Measurements from ENCODE around the gene SETD9. TPM values are rescaled to one million over a fixed set of nuclear protein-coding genes. Genes with fewer than 3 reads are reported as not detected.

SETD9 gene
- total RNA-seq, 1 donor from 2014 or later: 15.9 TPM

GRCh38 chr5:56918054-56918453 is 8.7 kb downstream of the SETD9 start:
- intact Hi-C loops (cut with DNase I): no loop called here
- DNase-seq (ENCODE audit: missing footprints): no peak
- ATAC-seq: peak; percentile 47

- no peak for DNase-seq (ENCODE audit: missing footprints)
- ATAC-seq: no peak
- intact Hi-C loops (cut with DNase I): no loop called here
Observed at GRCh38 chr5:56919942-56920662, 10.7 kb downstream of the SETD9 start.

GRCh38 chr5:56922922-56923321 is 13.5 kb downstream of the SETD9 start:
- DNase-seq (ENCODE audit: missing footprints) (no peak), ATAC-seq (no peak)
- intact Hi-C loops (cut with DNase I): no loop called here

- DNase-seq (ENCODE audit: missing footprints) (no peak), ATAC-seq (peak; percentile 80)
- intact Hi-C loops (cut with DNase I): no loop called here
Observed at GRCh38 chr5:56934325-56934724, 24.9 kb downstream of the SETD9 start.

- intact Hi-C loops (cut with DNase I): no loop called here
- no peak for ATAC-seq
- no peak for DNase-seq (ENCODE audit: missing footprints)
Observed at GRCh38 chr5:56938858-56939257, 29.5 kb downstream of the SETD9 start.

GRCh38 chr5:56941981-56942380 is 32.6 kb downstream of the SETD9 start:
- ATAC-seq: no peak
- no peak for DNase-seq (ENCODE audit: missing footprints)
- intact Hi-C loops (cut with DNase I): no loop called here

- intact Hi-C loops (cut with DNase I): no loop called here
- DNase-seq (ENCODE audit: missing footprints): no peak
- no peak for ATAC-seq
Observed at GRCh38 chr5:56947052-56947451, 37.7 kb downstream of the SETD9 start.

- ATAC-seq (peak; percentile 82), DNase-seq (ENCODE audit: missing footprints) (peak; percentile 85)
- intact Hi-C loops (cut with DNase I): loop anchor here (5.0 kb wide), 2 partner anchors 38 to 272 kb away; no protein-coding TSS in a partner anchor
Observed at GRCh38 chr5:56950626-56951125, 41.3 kb downstream of the SETD9 start.

GRCh38 chr5:56951126-56951945 is 41.9 kb downstream of the SETD9 start:
- intact Hi-C loops (cut with DNase I): loop anchor here (5.0 kb wide), 2 partner anchors 39 to 271 kb away; no protein-coding TSS in a partner anchor
- DNase-seq (ENCODE audit: missing footprints) (peak; percentile 68), ATAC-seq (peak; percentile 49)

- intact Hi-C loops (cut with DNase I): loop anchor here (5.0 kb wide), 2 partner anchors 40 to 270 kb away; no protein-coding TSS in a partner anchor
- peak; percentile 90 for DNase-seq (ENCODE audit: missing footprints)
Observed at GRCh38 chr5:56951946-56952691, 42.7 kb downstream of the SETD9 start, which contains the start of gene MIER3. Gene MIER3, minus strand, starts transcription at chr5:56952123. Its CDS starts 21 bp downstream, at chr5:56952102.

GRCh38 chr5:56954262-56954661 is 44.9 kb downstream of the SETD9 start:
- intact Hi-C loops (cut with DNase I): loop anchor here (5.0 kb wide), 2 partner anchors 42 to 268 kb away; no protein-coding TSS in a partner anchor
- ATAC-seq (no peak), DNase-seq (ENCODE audit: missing footprints) (no peak)

More at GRCh38 chr5:56951946-56952691, 42.7 kb downstream of the SETD9 start, which contains the start of gene MIER3:
- ATAC-seq: peak; percentile 96

GRCh38 chr5:56958595-56958994 is 49.2 kb downstream of the SETD9 start:
- DNase-seq (ENCODE audit: missing footprints) (no peak), ATAC-seq (no peak)
- intact Hi-C loops (cut with DNase I): no loop called here

- no peak for ATAC-seq
- DNase-seq (ENCODE audit: missing footprints): no peak
- intact Hi-C loops (cut with DNase I): no loop called here
Observed at GRCh38 chr5:56959326-56959725, 49.9 kb downstream of the SETD9 start.

GRCh38 chr5:56961746-56962145 is 52.4 kb downstream of the SETD9 start:
- DNase-seq (ENCODE audit: missing footprints) (no peak), ATAC-seq (no peak)
- intact Hi-C loops (cut with DNase I): no loop called here

- DNase-seq (ENCODE audit: missing footprints) (no peak), ATAC-seq (no peak)
- intact Hi-C loops (cut with DNase I): no loop called here
Observed at GRCh38 chr5:56962286-56962685, 52.9 kb downstream of the SETD9 start.

GRCh38 chr5:56963246-56963645 is 53.9 kb downstream of the SETD9 start:
- intact Hi-C loops (cut with DNase I): no loop called here
- DNase-seq (ENCODE audit: missing footprints) (no peak), ATAC-seq (no peak)

GRCh38 chr5:56964173-56964572 is 54.8 kb downstream of the SETD9 start:
- ATAC-seq: no peak
- intact Hi-C loops (cut with DNase I): no loop called here
- DNase-seq (ENCODE audit: missing footprints): no peak
